OCI-LY7 (cell line): Measurements from ENCODE around the gene PHF21B. TPM values are rescaled to one million over a fixed set of nuclear protein-coding genes. Genes with fewer than 3 reads are reported as not detected.

ENCODE experiments used
- BruUV-seq: library from RNA; stranded (reverse); fragments of 400-500 nt; replicated peaks from 2 replicates; lab custom pipeline; 2021; lab: Mats Ljungman, UMichigan
- CTCF ChIA-PET: fragments of 300-600 bp; sonication (Branson Sonifier 250); formaldehyde crosslinking; loops from one replicate; lab custom pipeline; 2022; ENCODE audit warnings: antibody characterized with exemption; ENCODE audit not compliant: unreplicated experiment; lab: Charles Lee
- POLR2A ChIA-PET: fragments of 300-600 bp; sonication (Branson Sonifier 250); formaldehyde crosslinking; loops from one replicate; lab custom pipeline; 2022; ENCODE audit warnings: antibody characterized with exemption; lab: Charles Lee
- DNase-seq: peaks from one replicate; pipeline ENCODE4 v3.0.0-alpha.2; 2015; ENCODE audit warnings: low spot score
- H2AFZ ChIP-seq: fragments of 200-600 bp; sonication (generic), shearing (Covaris generic); 2 replicates; pipeline ENCODE4 v1.6.1; 2014; ENCODE audit warnings: mild to moderate bottlenecking, antibody characterized with exemption, low read length, moderate library complexity
- H3K27ac ChIP-seq: fragments of 200-600 bp; sonication (generic); 2 replicates; pipeline ENCODE4 v1.5.1; 2014; ENCODE audit warnings: mixed run types, low read depth, mild to moderate bottlenecking, moderate library complexity, low read length, inconsistent platforms; ENCODE audit not compliant: poor library complexity, severe bottlenecking
- H3K36me3 ChIP-seq: fragments of 200-600 bp; sonication (generic); 2 replicates; pipeline ENCODE4 v1.6.1; 2014; ENCODE audit warnings: mild to moderate bottlenecking, antibody characterized with exemption, low read length, moderate library complexity, mixed read lengths; ENCODE audit not compliant: insufficient read depth
- H3K4me1 ChIP-seq: fragments of 200-600 bp; sonication (generic); 2 replicates; pipeline ENCODE4 v1.5.1; 2014; ENCODE audit warnings: mild to moderate bottlenecking, low read length; ENCODE audit not compliant: insufficient read depth, poor library complexity, severe bottlenecking
- H3K4me2 ChIP-seq: fragments of 200-600 bp; sonication (generic); 2 replicates; pipeline ENCODE4 v1.6.1; 2014; ENCODE audit warnings: mild to moderate bottlenecking, low read length
- H3K4me3 ChIP-seq: fragments of 200-600 bp; sonication (generic); 2 replicates; pipeline ENCODE4 v1.5.1; 2014; ENCODE audit warnings: mild to moderate bottlenecking, low read depth, low read length; ENCODE audit not compliant: poor library complexity, severe bottlenecking
- H3K79me2 ChIP-seq: fragments of 200-600 bp; sonication (generic); 2 replicates; pipeline ENCODE4 v1.6.1; 2016; ENCODE audit warnings: low read depth, mild to moderate bottlenecking, low read length, moderate library complexity, mixed read lengths; ENCODE audit not compliant: insufficient read depth
- H3K9me2 ChIP-seq: fragments of 200-600 bp; sonication (generic); 2 replicates; pipeline ENCODE4 v1.6.1; 2016; ENCODE audit warnings: mild to moderate bottlenecking, low read length, mixed read lengths; ENCODE audit not compliant: insufficient read depth
- H3K9me3 ChIP-seq: fragments of 200-600 bp; sonication (generic); 2 replicates; pipeline ENCODE4 v1.6.1; 2014; ENCODE audit warnings: mild to moderate bottlenecking, mixed run types, low read length, mixed read lengths
- H4K20me1 ChIP-seq: fragments of 200-600 bp; sonication (generic); 2 replicates; pipeline ENCODE4 v1.6.1; 2014; ENCODE audit warnings: mild to moderate bottlenecking, antibody characterized with exemption, low read length, moderate library complexity, mixed read lengths; ENCODE audit not compliant: insufficient read depth
- CTCF ChIP-seq: fragments of 200-600 bp; sonication (generic); conservative IDR thresholded peaks from 2 replicates; pipeline ENCODE4 v1.5.1; 2014; ENCODE audit warnings: mild to moderate bottlenecking, antibody characterized with exemption, low read length, moderate library complexity, mixed read lengths
- EZH2phosphoT487 ChIP-seq: fragments of 200-600 bp; sonication (generic); IDR thresholded peaks from 2 replicates; pipeline ENCODE4 v1.6.1; 2018; ENCODE audit warnings: low read depth, borderline replicate concordance, mild to moderate bottlenecking, mixed run types, antibody characterized with exemption, low read length, moderate library complexity, mixed read lengths
- intact Hi-C: fragments of 100-400 bp; cut with micrococcal nuclease; formaldehyde crosslinking; loops from one replicate; pipeline ENCODE4 v1.10.0; 2022; ENCODE audit not compliant: unreplicated experiment
- total RNA-seq, 2 experiments: library from RNA; depleted of rRNA in 1 of 2; stranded (reverse); fragments of >200 nt in 1 of 2; shearing (Covaris generic) in 1 of 2; gene quantifications; 2 replicates each; pipeline ENCODE4 v1.2.3, GENCODE V29; 2014 to 2022

Gene PHF21B
- total RNA-seq, 2 experiments from 2014 or later = 9.4 to 12.4 TPM

GRCh38 chr22:45051419-45051818 lies 41.6 kb upstream of the PHF21B start:
- intact Hi-C loops = no loop called here
- H3K4me3 ChIP-seq = no peak overlapping the region
- no peaks in the 10 kb centered on the region for H3K79me2 ChIP-seq
- DNase-seq = no peak
- no peaks in the 10 kb centered on the region for H4K20me1 ChIP-seq
- no peak overlapping the region for H3K4me2 ChIP-seq
- no peaks in the 10 kb centered on the region for H3K9me2 ChIP-seq
- no peak overlapping the region for H2AFZ ChIP-seq
- TF ChIP-seq CTCF (no peak), EZH2phosphoT487 (no peak)
- no peaks in the 10 kb centered on the region for H3K4me1 ChIP-seq
- no peak overlapping the region for H3K27ac ChIP-seq
- POLR2A ChIA-PET = no interaction called here
- no peaks in the 10 kb centered on the region for H3K36me3 ChIP-seq
- BruUV-seq = no TSS peak
- CTCF ChIA-PET = no interaction called here
- H3K9me3 ChIP-seq = no peaks in the 10 kb centered on the region

GRCh38 chr22:45047260-45047659 lies 37.5 kb upstream of the PHF21B start:
- Histone ChIP-seq H3K4me2 (no peak overlapping the region), H3K27ac (no peak overlapping the region), H3K36me3 (no peaks in the 10 kb centered on the region), H3K4me1 (no peaks in the 10 kb centered on the region), H3K9me3 (no peaks in the 10 kb centered on the region), H4K20me1 (no peaks in the 10 kb centered on the region), H3K4me3 (no peak overlapping the region), H2AFZ (no peak overlapping the region), H3K79me2 (no peaks in the 10 kb centered on the region), H3K9me2 (no peaks in the 10 kb centered on the region)
- TF ChIP-seq EZH2phosphoT487 (no peak), CTCF (no peak)
- no TSS peak for BruUV-seq
- intact Hi-C loops = no loop called here
- POLR2A ChIA-PET = no interaction called here
- CTCF ChIA-PET = no interaction called here
- DNase-seq = no peak

DNA sequence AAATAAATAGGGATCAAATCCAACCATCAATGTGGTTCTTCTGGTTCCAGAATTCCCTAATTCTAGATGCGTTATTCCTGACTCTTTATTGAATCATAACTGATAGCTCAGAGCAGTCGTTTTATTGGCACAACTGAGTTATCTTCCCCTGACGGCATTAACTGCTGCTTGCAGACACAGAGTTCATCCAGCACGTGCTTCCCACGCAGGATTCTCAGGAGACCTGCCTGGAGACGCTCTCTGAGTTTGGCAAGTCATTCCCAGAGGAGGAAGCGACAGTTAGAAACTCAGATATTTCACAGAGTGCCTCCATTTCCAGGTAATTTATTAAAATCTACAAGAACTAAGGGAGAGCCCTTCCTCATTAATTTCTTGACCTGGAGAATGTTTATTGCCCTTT lies 35.4 kb upstream of the PHF21B start:
- TF ChIP-seq EZH2phosphoT487 = no peak
- TF ChIP-seq CTCF = no peak
- intact Hi-C loops = no loop called here
- Histone ChIP-seq H3K4me1 (no peaks in the 10 kb centered on the region), H4K20me1 (no peaks in the 10 kb centered on the region), H3K4me2 (no peak overlapping the region), H3K79me2 (no peaks in the 10 kb centered on the region), H3K27ac (no peak overlapping the region), H3K9me3 (no peaks in the 10 kb centered on the region), H3K4me3 (no peak overlapping the region), H2AFZ (no peak overlapping the region), H3K9me2 (no peaks in the 10 kb centered on the region), H3K36me3 (no peaks in the 10 kb centered on the region)
- DNase-seq = no peak
- CTCF ChIA-PET = no interaction called here
- BruUV-seq = no TSS peak
- POLR2A ChIA-PET = no interaction called here
